Measurements from ENCODE around the gene TTC27.

Gene TTC27

DNA sequence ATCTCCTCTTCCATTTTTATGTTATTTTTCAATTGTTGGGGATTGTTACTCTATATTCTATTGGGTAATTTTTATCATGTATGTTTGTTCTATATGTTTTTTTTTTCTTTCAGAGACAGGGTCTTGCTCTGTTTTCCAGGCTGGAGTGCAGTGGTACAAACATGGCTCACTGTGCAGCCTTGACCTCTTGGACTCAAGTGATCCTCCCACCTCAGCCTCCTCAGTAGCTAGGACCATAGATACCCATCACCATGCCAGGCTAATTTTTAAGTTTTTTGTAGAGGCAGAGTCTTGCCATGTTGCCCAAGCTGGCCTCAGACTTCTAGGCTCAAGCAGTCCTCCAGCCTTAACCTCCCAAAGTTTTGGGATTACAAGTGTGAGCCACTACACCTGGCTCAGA lies 88.7 kb downstream of the TTC27 start:
- no peak overlapping the region for H3K4me3 ChIP-seq (ENCODE audit: low read depth, low read length)
- no peak for DNase-seq (ENCODE audit: low read depth)
- TF ChIP-seq, protein P1, sequence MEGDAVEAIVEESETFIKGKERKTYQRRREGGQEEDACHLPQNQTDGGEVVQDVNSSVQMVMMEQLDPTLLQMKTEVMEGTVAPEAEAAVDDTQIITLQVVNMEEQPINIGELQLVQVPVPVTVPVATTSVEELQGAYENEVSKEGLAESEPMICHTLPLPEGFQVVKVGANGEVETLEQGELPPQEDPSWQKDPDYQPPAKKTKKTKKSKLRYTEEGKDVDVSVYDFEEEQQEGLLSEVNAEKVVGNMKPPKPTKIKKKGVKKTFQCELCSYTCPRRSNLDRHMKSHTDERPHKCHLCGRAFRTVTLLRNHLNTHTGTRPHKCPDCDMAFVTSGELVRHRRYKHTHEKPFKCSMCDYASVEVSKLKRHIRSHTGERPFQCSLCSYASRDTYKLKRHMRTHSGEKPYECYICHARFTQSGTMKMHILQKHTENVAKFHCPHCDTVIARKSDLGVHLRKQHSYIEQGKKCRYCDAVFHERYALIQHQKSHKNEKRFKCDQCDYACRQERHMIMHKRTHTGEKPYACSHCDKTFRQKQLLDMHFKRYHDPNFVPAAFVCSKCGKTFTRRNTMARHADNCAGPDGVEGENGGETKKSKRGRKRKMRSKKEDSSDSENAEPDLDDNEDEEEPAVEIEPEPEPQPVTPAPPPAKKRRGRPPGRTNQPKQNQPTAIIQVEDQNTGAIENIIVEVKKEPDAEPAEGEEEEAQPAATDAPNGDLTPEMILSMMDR (conservative IDR thresholded peaks at IDR 0.05; ENCODE audit: low read depth, low read length): no peak

DNA sequence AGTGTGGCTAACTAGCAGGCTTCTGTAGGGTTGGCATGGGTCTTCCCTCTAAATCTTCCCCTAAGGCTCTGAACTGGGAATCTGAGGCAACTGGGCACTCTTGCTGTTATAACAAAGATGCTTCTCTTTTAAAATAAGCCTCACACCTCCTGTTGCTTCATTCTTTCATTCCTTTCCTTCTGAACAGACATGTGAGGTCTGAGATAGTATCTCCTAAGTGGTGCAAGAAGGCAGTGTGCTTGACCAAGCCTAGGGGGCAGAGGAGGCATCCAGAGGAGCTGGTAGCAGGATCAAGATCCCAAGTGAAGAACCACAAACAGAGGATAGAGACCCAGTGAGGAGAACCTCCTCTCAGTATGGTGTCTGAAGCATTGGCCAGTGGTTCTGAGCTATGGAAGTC lies 90.9 kb downstream of the TTC27 start:
- H3K4me3 ChIP-seq (ENCODE audit: low read depth, low read length): no peak overlapping the region
- no peak for DNase-seq (ENCODE audit: low read depth)
- TF ChIP-seq, protein P1 (conservative IDR thresholded peaks at IDR 0.05; ENCODE audit: low read depth, low read length): no peak

GRCh38 chr2:32719430-32719829 lies 91.6 kb downstream of the TTC27 start:
- TF ChIP-seq, protein P1 (conservative IDR thresholded peaks at IDR 0.05; ENCODE audit: low read depth, low read length): no peak
- no peak for DNase-seq (ENCODE audit: low read depth)
- no peak overlapping the region for H3K4me3 ChIP-seq (ENCODE audit: low read depth, low read length)

- H3K4me3 ChIP-seq (ENCODE audit: low read depth, low read length): no peak overlapping the region
- TF ChIP-seq, protein P1 (conservative IDR thresholded peaks at IDR 0.05; ENCODE audit: low read depth, low read length): no peak
- DNase-seq (ENCODE audit: low read depth): peak; percentile 34
Measured at GRCh38 chr2:32719933-32720716, 92.3 kb downstream of the TTC27 start.

GRCh38 chr2:32720771-32721170 lies 92.9 kb downstream of the TTC27 start:
- TF ChIP-seq, protein P1 (conservative IDR thresholded peaks at IDR 0.05; ENCODE audit: low read depth, low read length): no peak
- H3K4me3 ChIP-seq (ENCODE audit: low read depth, low read length): no peak overlapping the region
- DNase-seq (ENCODE audit: low read depth): no peak

GRCh38 chr2:32721376-32721775 lies 93.5 kb downstream of the TTC27 start:
- DNase-seq (ENCODE audit: low read depth): no peak
- TF ChIP-seq, protein P1 (conservative IDR thresholded peaks at IDR 0.05; ENCODE audit: low read depth, low read length): no peak
- no peak overlapping the region for H3K4me3 ChIP-seq (ENCODE audit: low read depth, low read length)
